ENCODE measurements around the gene MOK.

The MOK gene

GRCh38 chr14:102285106-102285505, 19.9 kb downstream of the MOK start:
- no peak for TF ChIP-seq CTCF (IDR thresholded peaks at IDR 0.05; ENCODE audit: low read depth, low read length)
- no peak for TF ChIP-seq EZH2phosphoT487 (IDR thresholded peaks at IDR 0.05; ENCODE audit: low read depth)
- Histone ChIP-seq H3K79me2 (ENCODE audit: low read length) (no peaks in the 10 kb centered on the region), H3K27me3 (ENCODE audit: low read depth, low read length) (no peaks in the 10 kb centered on the region), H2AFZ (ENCODE audit: low read depth, low read length) (no peak overlapping the region), H3K27ac (ENCODE audit: low read length) (no peak overlapping the region), H3K4me1 (ENCODE audit: low read length) (no peaks in the 10 kb centered on the region), H3K4me3 (ENCODE audit: low read length) (no peak overlapping the region), H4K20me1 (ENCODE audit: insufficient read depth, low read length) (no peaks in the 10 kb centered on the region), H3K9ac (ENCODE audit: low read length) (no peak overlapping the region), H3K9me3 (ENCODE audit: insufficient read depth, low read length) (no peaks in the 10 kb centered on the region), H3K36me3 (replicated peaks; ENCODE audit: low read depth, low read length) (no peaks in the 10 kb centered on the region), H3K4me2 (ENCODE audit: low read length) (no peak overlapping the region)

GRCh38 chr14:102283631-102284129, 21.3 kb downstream of the MOK start:
- H2AFZ ChIP-seq (ENCODE audit: low read depth, low read length) = no peak overlapping the region
- no peaks in the 10 kb centered on the region for H3K79me2 ChIP-seq (ENCODE audit: low read length)
- no peak overlapping the region for H3K4me3 ChIP-seq (ENCODE audit: low read length)
- no peak for TF ChIP-seq EZH2phosphoT487 (IDR thresholded peaks at IDR 0.05; ENCODE audit: low read depth)
- TF ChIP-seq CTCF (IDR thresholded peaks at IDR 0.05; ENCODE audit: low read depth, low read length) = no peak
- H3K27ac ChIP-seq (ENCODE audit: low read length) = no peak overlapping the region
- H3K27me3 ChIP-seq (ENCODE audit: low read depth, low read length) = no peaks in the 10 kb centered on the region
- no peaks in the 10 kb centered on the region for H3K36me3 ChIP-seq (replicated peaks; ENCODE audit: low read depth, low read length)
- H3K4me2 ChIP-seq (ENCODE audit: low read length) = no peak overlapping the region
- no peaks in the 10 kb centered on the region for H3K9me3 ChIP-seq (ENCODE audit: insufficient read depth, low read length)
- H3K4me1 ChIP-seq (ENCODE audit: low read length) = no peaks in the 10 kb centered on the region
- no peak overlapping the region for H3K9ac ChIP-seq (ENCODE audit: low read length)
- H4K20me1 ChIP-seq (ENCODE audit: insufficient read depth, low read length) = no peaks in the 10 kb centered on the region

GRCh38 chr14:102282751-102283465, 22.1 kb downstream of the MOK start:
- H3K4me2 ChIP-seq (ENCODE audit: low read length) = no peak overlapping the region
- no peaks in the 10 kb centered on the region for H4K20me1 ChIP-seq (ENCODE audit: insufficient read depth, low read length)
- H3K27me3 ChIP-seq (ENCODE audit: low read depth, low read length) = no peaks in the 10 kb centered on the region
- no peak overlapping the region for H2AFZ ChIP-seq (ENCODE audit: low read depth, low read length)
- H3K27ac ChIP-seq (ENCODE audit: low read length) = no peak overlapping the region
- H3K79me2 ChIP-seq (ENCODE audit: low read length) = no peaks in the 10 kb centered on the region
- no peaks in the 10 kb centered on the region for H3K4me1 ChIP-seq (ENCODE audit: low read length)
- H3K9ac ChIP-seq (ENCODE audit: low read length) = no peak overlapping the region
- H3K9me3 ChIP-seq (ENCODE audit: insufficient read depth, low read length) = no peaks in the 10 kb centered on the region
- no peaks in the 10 kb centered on the region for H3K36me3 ChIP-seq (replicated peaks; ENCODE audit: low read depth, low read length)
- TF ChIP-seq EZH2phosphoT487 (IDR thresholded peaks at IDR 0.05; ENCODE audit: low read depth) (no peak), CTCF (IDR thresholded peaks at IDR 0.05; ENCODE audit: low read depth, low read length) (no peak)
- no peak overlapping the region for H3K4me3 ChIP-seq (ENCODE audit: low read length)

- Histone ChIP-seq H3K9me3 (ENCODE audit: insufficient read depth, low read length) (no peaks in the 10 kb centered on the region), H2AFZ (ENCODE audit: low read depth, low read length) (no peak overlapping the region), H3K4me2 (ENCODE audit: low read length) (no peak overlapping the region), H3K27me3 (ENCODE audit: low read depth, low read length) (no peaks in the 10 kb centered on the region), H3K4me3 (ENCODE audit: low read length) (no peak overlapping the region), H3K27ac (ENCODE audit: low read length) (no peak overlapping the region), H3K4me1 (ENCODE audit: low read length) (no peaks in the 10 kb centered on the region), H3K9ac (ENCODE audit: low read length) (no peak overlapping the region), H4K20me1 (ENCODE audit: insufficient read depth, low read length) (no peaks in the 10 kb centered on the region), H3K36me3 (replicated peaks; ENCODE audit: low read depth, low read length) (no peaks in the 10 kb centered on the region), H3K79me2 (ENCODE audit: low read length) (no peaks in the 10 kb centered on the region)
- TF ChIP-seq CTCF (IDR thresholded peaks at IDR 0.05; ENCODE audit: low read depth, low read length) = no peak
- TF ChIP-seq EZH2phosphoT487 (IDR thresholded peaks at IDR 0.05; ENCODE audit: low read depth) = no peak
These were observed 24.5 kb downstream of the MOK start for GRCh38 chr14:102280376-102280962.

Data from OCI-LY3 (cell line).